ENCODE measurements around the gene AP2B1.
"Not testable (repeated sequence)": the region's sequence is repeated elsewhere in the genome, so short reads cannot be mapped to it uniquely, and the experiment has no call there.

AP2B1 gene

DNA sequence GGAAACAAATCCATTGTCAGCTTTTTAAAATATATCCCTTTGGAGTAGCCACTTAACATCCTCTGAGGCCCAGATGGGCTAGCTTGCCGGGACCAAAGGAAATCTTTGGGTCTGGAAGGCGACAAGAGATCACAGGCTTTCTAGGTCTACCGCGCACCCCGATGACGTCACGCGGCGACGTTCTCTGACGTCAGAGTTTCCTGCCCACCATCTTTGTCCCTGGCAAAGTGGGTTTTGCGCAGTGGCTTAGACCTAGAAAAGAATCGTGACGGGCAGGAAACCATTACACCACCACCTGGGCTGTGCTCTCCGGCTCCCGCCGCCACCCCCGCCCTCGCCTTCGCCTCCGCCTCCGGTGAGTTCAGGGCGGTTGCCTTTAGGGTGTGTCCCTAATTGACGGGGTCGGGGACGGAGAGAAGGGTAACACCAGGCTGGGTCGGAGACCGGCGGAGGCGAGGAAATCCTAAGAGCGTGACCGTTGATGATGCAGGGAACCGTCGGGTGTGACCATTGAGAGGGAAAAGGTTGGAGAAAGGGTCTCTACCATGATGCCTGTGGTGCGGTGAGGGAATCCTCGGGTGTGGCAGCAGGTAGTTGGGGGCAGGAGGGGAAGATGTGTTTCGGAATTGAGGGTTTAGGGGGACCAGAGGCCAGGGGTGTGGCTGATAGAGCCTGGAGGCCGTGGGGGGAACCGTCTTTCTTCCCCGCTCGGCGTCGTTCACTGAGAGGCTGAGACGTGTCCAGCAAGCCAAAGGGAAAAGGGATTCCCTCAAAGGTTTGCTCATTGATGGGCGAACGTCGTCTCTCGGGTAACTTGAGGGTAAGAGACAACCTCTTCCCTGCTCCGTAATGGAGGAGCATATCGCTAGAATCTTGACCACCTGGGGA lies at the start of gene AP2B1:
Gene AP2B1, plus strand, starts transcription at position 249 of the 888 bp plus-strand sequence. CDS start 6,709 bp downstream, outside the sequence.
- peak; percentile 88 for DNase-seq

- no peak for DNase-seq
These were observed 49.5 kb upstream of the AP2B1 start, which contains the start of gene SLFN12L for GRCh38 chr17:35537601-35538141. Gene SLFN12L (minus strand): TSS chr17:35537678. CDS start chr17:35522364, 15,314 bp downstream.

DNA sequence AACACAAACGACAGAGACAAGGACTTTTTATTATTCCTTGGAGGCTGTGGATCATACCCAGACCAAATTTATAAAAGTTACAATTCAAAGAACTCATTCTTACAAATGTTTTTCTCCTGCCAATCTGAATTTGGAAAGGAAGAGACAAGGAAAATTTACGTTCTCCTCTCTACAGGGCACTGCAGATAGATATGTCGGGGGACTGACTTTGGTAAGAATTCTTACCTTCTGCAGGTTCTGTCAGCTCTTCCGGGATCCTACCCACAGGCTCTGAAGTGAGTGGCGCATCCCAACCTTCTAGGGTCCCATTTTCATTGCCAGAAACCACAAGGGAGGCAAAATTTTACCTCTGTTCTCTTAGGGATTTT lies 47.5 kb upstream of the AP2B1 start:
- DNase-seq, result no peak

DNA sequence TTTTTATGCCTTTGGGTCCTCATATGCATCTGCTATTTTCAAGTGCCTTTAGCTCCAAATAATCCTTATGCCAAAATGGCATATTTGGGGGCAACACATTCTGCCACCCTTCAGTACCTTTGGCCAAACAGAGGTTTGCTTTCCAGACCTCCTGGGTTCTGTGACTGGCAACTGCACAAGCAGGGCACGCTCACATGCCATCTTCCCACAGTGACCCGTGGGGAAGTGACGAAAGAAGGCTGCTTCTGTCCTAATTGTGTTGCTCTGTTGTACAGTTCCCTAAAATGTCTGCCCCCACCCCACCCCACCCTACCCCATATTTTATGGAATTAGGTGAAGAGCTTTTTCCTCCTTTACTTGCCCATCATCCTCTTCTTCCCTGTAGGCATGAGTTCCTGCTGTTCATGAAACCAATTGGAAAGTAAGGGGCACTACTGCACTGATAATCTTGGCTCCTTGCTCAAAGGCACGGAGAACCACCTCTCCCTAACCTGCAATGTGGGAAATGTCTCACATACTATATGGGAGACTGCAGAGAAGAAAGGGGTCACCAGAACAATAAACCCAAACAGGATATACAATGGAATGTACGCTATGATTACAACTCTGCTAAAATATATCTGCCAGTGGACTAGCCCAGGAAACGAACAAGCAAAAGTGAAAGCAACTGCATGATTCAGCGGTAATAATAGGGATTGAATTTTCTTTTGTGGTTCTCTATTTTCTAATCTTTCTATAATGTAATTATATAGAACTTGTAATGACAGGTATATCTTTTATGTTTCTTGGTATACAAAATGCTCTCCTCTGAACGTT lies 46.3 kb upstream of the AP2B1 start:
- peak; percentile 56 for DNase-seq

DNA sequence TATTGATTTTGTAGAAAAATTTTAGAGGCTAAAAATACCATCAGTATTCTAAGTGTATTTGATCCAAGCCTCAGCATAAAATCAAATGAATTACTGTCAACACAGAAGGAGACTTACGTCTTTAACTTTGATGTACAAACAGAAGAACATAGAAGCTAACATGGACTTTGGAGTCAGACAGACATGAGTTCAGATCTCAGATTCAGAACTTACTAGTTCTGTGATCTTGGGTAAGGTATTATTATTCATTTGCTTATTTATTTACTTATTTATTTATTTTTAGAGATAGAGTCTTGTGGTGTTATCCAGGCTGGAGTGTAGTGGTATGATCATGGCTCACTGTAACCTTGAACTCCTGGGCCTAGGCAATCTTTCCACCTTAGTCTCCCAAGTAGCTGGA lies 45.7 kb upstream of the AP2B1 start:
- DNase-seq, result peak; percentile 54

- DNase-seq, result no peak
These were observed 44.1 kb upstream of the AP2B1 start for GRCh38 chr17:35542990-35543389.

DNA sequence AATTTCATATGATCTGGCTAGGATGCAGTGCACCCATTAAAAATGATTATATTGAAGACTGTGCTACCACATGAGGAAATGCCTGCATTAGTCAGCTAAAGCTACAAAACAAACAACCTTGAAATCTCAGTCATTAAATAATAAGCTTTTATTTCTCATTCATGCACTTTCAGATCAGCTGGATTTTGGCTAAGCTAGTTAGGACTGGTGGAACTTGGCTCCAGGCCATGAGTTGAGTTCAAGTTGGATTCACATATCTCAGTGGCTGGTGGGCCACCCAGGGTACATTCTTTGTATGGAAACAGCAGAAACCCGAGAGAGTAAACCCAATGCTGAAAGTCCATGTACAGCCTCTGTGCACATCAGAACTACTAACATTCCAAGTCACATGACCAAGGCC lies 43.3 kb upstream of the AP2B1 start:
- no peak for DNase-seq

GRCh38 chr17:35545150-35545549 lies 42.0 kb upstream of the AP2B1 start:
- DNase-seq, result no peak

- DNase-seq, result no peak
These were observed 40.6 kb upstream of the AP2B1 start for GRCh38 chr17:35546487-35546886.

GRCh38 chr17:35548208-35548810 lies 38.8 kb upstream of the AP2B1 start:
- DNase-seq, result no peak

- DNase-seq, result no peak
These were observed 38.1 kb upstream of the AP2B1 start for GRCh38 chr17:35548978-35549377.

GRCh38 chr17:35553310-35553709 lies 33.8 kb upstream of the AP2B1 start:
- DNase-seq, result no peak

- no peak for DNase-seq
These were observed 32.5 kb upstream of the AP2B1 start for GRCh38 chr17:35554668-35555067.

- no peak for DNase-seq
These were observed 31.4 kb upstream of the AP2B1 start for GRCh38 chr17:35555691-35556090.

- no peak for DNase-seq
These were observed 29.8 kb upstream of the AP2B1 start for GRCh38 chr17:35557353-35557752.

DNA sequence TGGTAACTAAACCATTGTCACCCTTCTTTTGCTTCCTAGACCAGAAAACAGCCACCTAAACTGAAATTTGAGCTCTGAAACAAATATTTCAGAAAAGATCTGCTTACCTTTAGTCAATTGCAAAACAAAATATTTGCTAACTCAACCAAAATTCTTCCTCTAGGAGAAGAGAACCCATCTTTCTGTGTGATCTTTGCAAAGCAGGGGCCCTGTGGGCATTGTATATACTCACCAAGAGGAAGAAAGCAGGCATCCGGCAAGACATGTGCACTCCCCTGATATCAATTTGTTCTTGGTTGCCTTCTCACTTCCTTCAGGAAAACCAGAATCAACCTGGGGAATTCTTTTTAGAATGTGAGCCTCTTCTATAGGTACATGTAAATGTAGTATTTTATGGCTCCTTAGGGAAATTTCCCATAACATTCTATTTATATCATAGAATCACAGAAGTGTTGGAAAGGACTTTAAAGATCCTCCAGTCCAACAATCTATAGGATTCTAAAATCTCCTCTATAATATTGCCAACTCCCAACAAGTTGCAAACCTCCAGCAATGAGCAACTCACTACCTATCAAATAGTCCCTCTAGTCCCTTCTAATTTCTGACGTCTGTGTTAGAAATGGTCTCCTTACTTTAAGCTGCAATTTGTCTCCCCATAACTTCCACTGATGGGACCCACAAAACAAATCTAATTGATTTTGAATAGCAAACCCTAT lies 27.5 kb upstream of the AP2B1 start:
- DNase-seq, result no peak

- DNase-seq, result no peak
These were observed 26.4 kb upstream of the AP2B1 start, which contains the start of gene SLFN14 for GRCh38 chr17:35560703-35561102. Gene SLFN14 (minus strand): TSS chr17:35560819. CDS start chr17:35558062, 2,757 bp downstream.

GRCh38 chr17:35563181-35563580 lies 23.9 kb upstream of the AP2B1 start:
- DNase-seq, result not testable (repeated sequence)

- no peak for DNase-seq
These were observed 20.2 kb upstream of the AP2B1 start for GRCh38 chr17:35566968-35567367.

GRCh38 chr17:35568561-35568960 lies 18.6 kb upstream of the AP2B1 start:
- no peak for DNase-seq

DNA sequence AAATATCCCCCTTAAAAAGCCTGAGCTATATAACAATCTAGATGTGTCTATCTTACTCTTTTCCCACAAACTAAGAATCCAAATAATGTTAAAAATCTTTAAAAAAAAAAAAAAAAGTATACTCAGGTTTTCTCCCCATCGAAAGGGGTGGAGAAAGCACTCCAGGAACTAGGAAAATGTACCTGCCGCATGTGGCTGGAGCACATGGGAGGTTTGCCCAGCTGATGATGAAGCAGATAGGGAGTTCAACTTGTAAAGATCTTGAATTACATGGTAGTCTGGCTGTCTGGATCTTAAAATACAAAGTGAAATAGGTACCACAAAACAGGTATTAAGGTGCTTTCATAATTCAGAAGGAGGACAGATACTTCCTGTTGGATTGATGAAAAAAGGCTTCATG lies 17.7 kb upstream of the AP2B1 start:
- DNase-seq, result no peak

DNA sequence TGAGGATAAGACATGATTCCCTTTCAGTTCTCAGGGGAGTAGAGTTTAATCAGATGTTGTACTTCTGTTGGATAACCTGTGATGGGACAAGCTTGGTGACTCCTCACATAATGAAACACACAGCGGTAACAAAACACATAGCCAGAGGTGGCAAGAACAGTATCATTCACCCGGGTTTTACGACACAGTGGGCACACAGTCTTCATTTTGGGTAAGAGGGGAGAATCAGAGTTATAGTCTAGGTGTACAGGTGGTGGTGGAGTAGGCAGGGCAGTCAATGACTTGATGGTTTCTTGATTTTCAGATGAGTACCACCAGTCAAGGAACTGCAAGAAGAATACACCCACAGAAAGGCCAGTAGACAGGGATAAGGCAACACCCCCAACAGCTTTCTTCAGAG lies 11.4 kb upstream of the AP2B1 start:
- DNase-seq, result no peak
